Measurements from ENCODE around the gene TIMP1. TPM values are rescaled to one million over a fixed set of nuclear protein-coding genes. Genes with fewer than 3 reads are reported as not detected.

TIMP1 gene
- total and polyA plus RNA-seq, 2 experiments from 2014 or later: 671 to 5,452 TPM

DNA sequence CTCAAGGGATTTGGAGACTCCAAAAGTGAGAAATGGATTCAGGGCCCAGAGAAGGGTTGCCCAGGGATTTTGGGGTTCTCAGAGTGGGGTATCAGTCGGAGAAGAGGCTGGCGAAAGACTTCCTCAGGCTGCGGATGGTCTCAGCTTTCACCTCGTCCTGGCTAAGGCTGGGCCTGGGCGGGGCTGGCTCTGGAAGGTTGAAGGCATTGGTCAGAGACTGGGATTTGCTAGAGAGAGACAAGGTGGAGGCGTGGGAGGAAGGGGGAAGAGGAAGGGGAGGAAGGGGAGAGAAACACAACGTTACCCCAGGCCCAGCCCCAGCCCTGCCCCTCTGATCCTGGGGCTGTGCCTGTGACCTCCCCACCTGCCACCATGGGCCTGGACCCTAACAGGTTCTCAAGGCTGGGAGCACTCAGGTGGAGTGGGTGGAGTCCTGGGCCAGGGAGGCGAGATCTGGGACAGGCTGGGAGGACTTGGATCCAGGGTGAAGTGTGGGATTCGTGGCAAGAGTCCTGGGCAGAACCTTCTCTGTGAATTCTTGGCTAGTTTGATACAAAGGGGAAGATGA is 9.4 kb upstream of the TIMP1 start:
- TF ChIP-seq, protein P1, sequence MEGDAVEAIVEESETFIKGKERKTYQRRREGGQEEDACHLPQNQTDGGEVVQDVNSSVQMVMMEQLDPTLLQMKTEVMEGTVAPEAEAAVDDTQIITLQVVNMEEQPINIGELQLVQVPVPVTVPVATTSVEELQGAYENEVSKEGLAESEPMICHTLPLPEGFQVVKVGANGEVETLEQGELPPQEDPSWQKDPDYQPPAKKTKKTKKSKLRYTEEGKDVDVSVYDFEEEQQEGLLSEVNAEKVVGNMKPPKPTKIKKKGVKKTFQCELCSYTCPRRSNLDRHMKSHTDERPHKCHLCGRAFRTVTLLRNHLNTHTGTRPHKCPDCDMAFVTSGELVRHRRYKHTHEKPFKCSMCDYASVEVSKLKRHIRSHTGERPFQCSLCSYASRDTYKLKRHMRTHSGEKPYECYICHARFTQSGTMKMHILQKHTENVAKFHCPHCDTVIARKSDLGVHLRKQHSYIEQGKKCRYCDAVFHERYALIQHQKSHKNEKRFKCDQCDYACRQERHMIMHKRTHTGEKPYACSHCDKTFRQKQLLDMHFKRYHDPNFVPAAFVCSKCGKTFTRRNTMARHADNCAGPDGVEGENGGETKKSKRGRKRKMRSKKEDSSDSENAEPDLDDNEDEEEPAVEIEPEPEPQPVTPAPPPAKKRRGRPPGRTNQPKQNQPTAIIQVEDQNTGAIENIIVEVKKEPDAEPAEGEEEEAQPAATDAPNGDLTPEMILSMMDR (IDR thresholded peaks at IDR 0.05; ENCODE audit: poor library complexity): no peak
- no peak for TF ChIP-seq EZH2phosphoT487 (IDR thresholded peaks at IDR 0.05; ENCODE audit: low read depth, severe bottlenecking, unreplicated experiment)
- no peak for TF ChIP-seq EZH2 (IDR thresholded peaks at IDR 0.05; ENCODE audit: borderline replicate concordance)
- WGBS (ENCODE audit: low lambda C conversion rate, missing lambda C conversion rate): 74% methylated on average over 8 of the region's 9 CpGs
- Histone ChIP-seq H3K27me3 (no peaks in the 10 kb centered on the region), H3K4me1 (ENCODE audit: insufficient read depth) (peaks cover 4% of the 10 kb centered on the region), H3K9me2 (replicated peaks; ENCODE audit: insufficient read depth) (no peaks in the 10 kb centered on the region), H2AFZ (no peak overlapping the region), H3K4me3 (no peak overlapping the region), H3K36me3 (replicated peaks; ENCODE audit: insufficient read depth, low read depth) (no peaks in the 10 kb centered on the region), H3K9me3 (ENCODE audit: low read depth) (no peaks in the 10 kb centered on the region), H3K4me2 (no peak overlapping the region), H3K27ac (peak overlapping the region; percentile 69), H4K20me1 (ENCODE audit: insufficient read depth, poor library complexity, severe bottlenecking) (no peaks in the 10 kb centered on the region), H3K79me2 (no peaks in the 10 kb centered on the region)
- no peak for DNase-seq (ENCODE audit: low spot score)

DNA sequence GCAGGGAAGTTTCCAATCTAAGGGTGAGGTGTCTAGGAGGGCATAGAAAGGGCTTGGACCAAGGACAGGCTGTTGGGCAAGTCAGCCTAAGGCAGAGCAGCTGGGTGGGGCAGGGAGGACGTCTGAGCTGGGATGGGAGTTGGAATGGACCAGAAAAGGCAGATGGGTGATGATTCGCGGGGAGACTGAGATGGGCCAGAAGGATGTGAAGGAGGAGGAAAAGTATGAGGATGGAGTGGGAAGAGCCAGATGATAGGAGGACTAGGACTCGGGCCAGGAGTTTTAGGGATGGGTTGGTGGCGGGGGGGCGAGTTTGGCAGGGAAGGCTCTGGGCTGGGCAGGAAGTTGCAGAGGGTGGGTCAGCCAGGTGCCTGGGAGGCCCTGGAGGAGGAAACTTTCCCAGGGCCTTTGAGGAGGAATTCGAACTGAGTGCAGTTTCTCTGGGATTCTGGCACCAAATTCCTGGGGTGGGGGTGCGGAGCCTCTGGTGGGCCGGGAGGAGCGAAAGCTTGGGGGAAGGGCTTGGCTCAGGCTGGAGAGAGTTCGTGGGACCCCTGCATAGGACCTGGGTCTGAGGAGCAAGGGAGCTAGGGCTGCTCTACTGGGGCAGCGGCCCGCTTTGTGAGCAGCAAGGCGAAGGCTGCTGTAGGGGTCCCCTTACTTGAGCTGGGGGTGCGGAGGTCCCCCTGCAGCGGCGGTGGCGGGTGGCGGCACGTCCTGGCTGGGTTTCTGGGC is 8.7 kb upstream of the TIMP1 start:
- Histone ChIP-seq H3K79me2 (no peaks in the 10 kb centered on the region), H3K27ac (peak overlapping the region; percentile 89), H4K20me1 (ENCODE audit: insufficient read depth, poor library complexity, severe bottlenecking) (no peaks in the 10 kb centered on the region), H3K27me3 (no peaks in the 10 kb centered on the region), H3K4me1 (ENCODE audit: insufficient read depth) (peaks cover 4% of the 10 kb centered on the region), H3K4me3 (peak overlapping the region; percentile 13), H3K36me3 (replicated peaks; ENCODE audit: insufficient read depth, low read depth) (no peaks in the 10 kb centered on the region), H2AFZ (no peak overlapping the region), H3K9me2 (replicated peaks; ENCODE audit: insufficient read depth) (no peaks in the 10 kb centered on the region), H3K4me2 (peak overlapping the region; percentile 81), H3K9me3 (ENCODE audit: low read depth) (no peaks in the 10 kb centered on the region)
- TF ChIP-seq, protein P1 (IDR thresholded peaks at IDR 0.05; ENCODE audit: poor library complexity): no peak
- TF ChIP-seq EZH2phosphoT487 (IDR thresholded peaks at IDR 0.05; ENCODE audit: low read depth, severe bottlenecking, unreplicated experiment): no peak
- no peak for TF ChIP-seq EZH2 (IDR thresholded peaks at IDR 0.05; ENCODE audit: borderline replicate concordance)
- peak; percentile 61 for DNase-seq (ENCODE audit: low spot score)
- 54% methylated on average over 13 of the region's 20 CpGs for WGBS (ENCODE audit: low lambda C conversion rate, missing lambda C conversion rate)

DNA sequence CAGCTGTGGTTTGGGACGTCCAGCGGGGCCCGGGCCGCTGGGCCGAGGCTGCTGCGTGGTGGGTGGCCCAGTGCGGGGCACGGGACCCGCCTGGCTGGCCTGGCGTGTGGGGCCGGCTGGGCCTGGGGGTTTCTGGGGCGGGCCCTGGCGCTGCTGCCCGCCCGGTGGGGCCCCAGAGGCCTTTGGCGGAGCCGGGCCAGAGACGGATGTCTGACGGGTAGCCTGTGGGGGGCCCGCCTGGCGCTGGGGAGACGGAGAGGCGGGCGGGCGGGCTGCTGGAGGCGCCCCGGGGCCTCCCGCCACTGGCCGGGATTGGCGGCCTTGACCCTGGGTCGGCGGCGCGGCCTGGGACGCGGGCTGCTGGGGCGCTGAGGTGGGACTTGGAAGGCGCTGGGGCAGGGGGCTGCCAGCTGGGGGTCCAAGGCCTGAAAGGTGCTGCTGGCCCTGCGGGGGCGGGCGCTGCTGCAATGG is 8.1 kb upstream of the TIMP1 start:
- Histone ChIP-seq H3K9me3 (ENCODE audit: low read depth) (no peaks in the 10 kb centered on the region), H3K36me3 (replicated peaks; ENCODE audit: insufficient read depth, low read depth) (no peaks in the 10 kb centered on the region), H3K4me1 (ENCODE audit: insufficient read depth) (peaks cover 4% of the 10 kb centered on the region), H3K9me2 (replicated peaks; ENCODE audit: insufficient read depth) (no peaks in the 10 kb centered on the region), H3K27ac (peak overlapping the region; percentile 89), H3K79me2 (no peaks in the 10 kb centered on the region), H3K4me2 (peak overlapping the region; percentile 81), H4K20me1 (ENCODE audit: insufficient read depth, poor library complexity, severe bottlenecking) (no peaks in the 10 kb centered on the region), H2AFZ (no peak overlapping the region), H3K27me3 (no peaks in the 10 kb centered on the region), H3K4me3 (peak overlapping the region; percentile 13)
- peak; percentile 35 for DNase-seq (ENCODE audit: low spot score)
- 58% methylated on average over 18 of the region's 41 CpGs for WGBS (ENCODE audit: low lambda C conversion rate, missing lambda C conversion rate)
- TF ChIP-seq EZH2 (IDR thresholded peaks at IDR 0.05; ENCODE audit: borderline replicate concordance) (no peak), EZH2phosphoT487 (IDR thresholded peaks at IDR 0.05; ENCODE audit: low read depth, severe bottlenecking, unreplicated experiment) (no peak)
- TF ChIP-seq, protein P1 (IDR thresholded peaks at IDR 0.05; ENCODE audit: poor library complexity): no peak

All from hepatocyte (in vitro differentiated cells).